Activated CD8-positive, alpha-beta memory T cell treated with anti-CD3 and anti-CD28 coated beads, Interleukin-2, amount 50 U/mL, for 24 hours (primary cell): ENCODE measurements around the gene TUBGCP2.

Experiments
- DNase-seq: peaks from one replicate; pipeline ENCODE4 v3.0.0-alpha.2; 2020; ENCODE audit errors: extremely low read depth

The TUBGCP2 gene

GRCh38 chr10:133279326-133280226 is 29.1 kb downstream of the TUBGCP2 start:
- DNase-seq = no peak

- no peak for DNase-seq
Measured at GRCh38 chr10:133278577-133279265, 30.0 kb downstream of the TUBGCP2 start.

GRCh38 chr10:133277993-133278576 is 30.6 kb downstream of the TUBGCP2 start:
- no peak for DNase-seq

- DNase-seq = no peak
Measured at GRCh38 chr10:133277277-133277992, 31.2 kb downstream of the TUBGCP2 start.

GRCh38 chr10:133276435-133277201 is 32.1 kb downstream of the TUBGCP2 start, which contains the start of gene ADAM8:
Gene ADAM8, minus strand, starts transcription at chr10:133276868. Its CDS starts 51 bp downstream, at chr10:133276817.
- no peak for DNase-seq

GRCh38 chr10:133276100-133276434 is 32.6 kb downstream of the TUBGCP2 start:
- no peak for DNase-seq

GRCh38 chr10:133275684-133276092 is 33.0 kb downstream of the TUBGCP2 start:
- no peak for DNase-seq

GRCh38 chr10:133274751-133275683 is 33.7 kb downstream of the TUBGCP2 start:
- DNase-seq = peak; percentile 76

- no peak for DNase-seq
Measured at GRCh38 chr10:133273534-133274143, 35.0 kb downstream of the TUBGCP2 start.

GRCh38 chr10:133272964-133273420 is 35.7 kb downstream of the TUBGCP2 start:
- DNase-seq = no peak

GRCh38 chr10:133272301-133272963 is 36.2 kb downstream of the TUBGCP2 start:
- no peak for DNase-seq

GRCh38 chr10:133271521-133272300 is 37.0 kb downstream of the TUBGCP2 start:
- DNase-seq = no peak

GRCh38 chr10:133270773-133271297 is 37.8 kb downstream of the TUBGCP2 start:
- no peak for DNase-seq

- no peak for DNase-seq
Measured at GRCh38 chr10:133270204-133270603, 38.5 kb downstream of the TUBGCP2 start.

GRCh38 chr10:133269367-133269766 is 39.3 kb downstream of the TUBGCP2 start:
- no peak for DNase-seq

GRCh38 chr10:133268532-133268931 is 40.1 kb downstream of the TUBGCP2 start:
- no peak for DNase-seq

- DNase-seq = no peak
Measured at GRCh38 chr10:133267829-133268228, 40.8 kb downstream of the TUBGCP2 start.

- no peak for DNase-seq
Measured at GRCh38 chr10:133267293-133267692, 41.4 kb downstream of the TUBGCP2 start.
